HT1080 (cell line): ENCODE results near the gene LGALS13. TPM values are rescaled to one million over a fixed set of nuclear protein-coding genes. Genes with fewer than 3 reads are reported as not detected.
A peak's percentile ranks its signal among the peaks of the same experiment; 100 is the strongest.

ENCODE experiments used
- DNase-seq: peaks from one replicate; pipeline ENCODE4 v3.0.0-alpha.2; 2015; ENCODE audit warnings: low read depth
- polyA plus RNA-seq, 2 experiments: library from polyadenylated mRNA; depleted of rRNA; stranded (reverse); fragments of >200 nt; gene quantifications; 2 replicates each; pipeline ENCODE4 v1.2.3, GENCODE V29; 2015
- total RNA-seq: library from RNA; depleted of rRNA; stranded (reverse); fragments of >200 nt; shearing (Covaris generic); gene quantifications from 2 replicates; pipeline ENCODE4 v1.2.3, GENCODE V29; 2014; rRNA removed

Gene LGALS13
- total RNA-seq = not detected in 2 replicates
- polyA plus RNA-seq (2015; cell fraction: cytosol; rRNA removed) = not detected in 2 replicates
- not detected in 2 replicates for polyA plus RNA-seq (2015; cell fraction: nucleus; rRNA removed)

GRCh38 chr19:39602224-39602623, at the start of gene LGALS13:
Gene LGALS13 (plus strand): TSS chr19:39602524. CDS start chr19:39602569, 45 bp downstream.
- DNase-seq = no peak

GRCh38 chr19:39553082-39553652, 49.2 kb upstream of the LGALS13 start:
- no peak for DNase-seq

- no peak for DNase-seq
Measured at GRCh38 chr19:39554701-39555311, 47.5 kb upstream of the LGALS13 start.

- DNase-seq = no peak
Measured at GRCh38 chr19:39555883-39556282, 46.4 kb upstream of the LGALS13 start.

GRCh38 chr19:39557811-39558623, 44.3 kb upstream of the LGALS13 start:
- DNase-seq = peak; percentile 39

GRCh38 chr19:39558624-39559117, 43.7 kb upstream of the LGALS13 start:
- DNase-seq = no peak

GRCh38 chr19:39563408-39563807, 38.9 kb upstream of the LGALS13 start:
- DNase-seq = peak; percentile 92

- DNase-seq = no peak
Measured at GRCh38 chr19:39566064-39566463, 36.3 kb upstream of the LGALS13 start.

GRCh38 chr19:39568604-39569003, 33.7 kb upstream of the LGALS13 start:
- DNase-seq = peak; percentile 68

GRCh38 chr19:39582442-39582841, 19.9 kb upstream of the LGALS13 start:
- DNase-seq = no peak

- no peak for DNase-seq
Measured at GRCh38 chr19:39582891-39583625, 19.3 kb upstream of the LGALS13 start.

- DNase-seq = no peak
Measured at GRCh38 chr19:39587496-39587895, 14.8 kb upstream of the LGALS13 start.

GRCh38 chr19:39588066-39588465, 14.3 kb upstream of the LGALS13 start:
- DNase-seq = no peak

GRCh38 chr19:39590265-39590664, 12.1 kb upstream of the LGALS13 start:
- no peak for DNase-seq

- no peak for DNase-seq
Measured at GRCh38 chr19:39592381-39592780, 9.9 kb upstream of the LGALS13 start.

- peak; percentile 59 for DNase-seq
Measured at GRCh38 chr19:39595950-39596349, 6.4 kb upstream of the LGALS13 start.

- DNase-seq = peak; percentile 23
Measured at GRCh38 chr19:39596911-39597310, 5.4 kb upstream of the LGALS13 start.

GRCh38 chr19:39599116-39599515, 3.2 kb upstream of the LGALS13 start:
- no peak for DNase-seq

- no peak for DNase-seq
Measured at GRCh38 chr19:39603825-39604224, 1.5 kb downstream of the LGALS13 start.

- no peak for DNase-seq
Measured at GRCh38 chr19:39607021-39607420, 4.7 kb downstream of the LGALS13 start.

- DNase-seq = no peak
Measured at GRCh38 chr19:39607561-39607960, 5.2 kb downstream of the LGALS13 start.
